Measurements from ENCODE around the gene ANKH.
"Not testable (repeated sequence)": the region's sequence is repeated elsewhere in the genome, so short reads cannot be mapped to it uniquely, and the experiment has no call there.

Gene ANKH

DNA sequence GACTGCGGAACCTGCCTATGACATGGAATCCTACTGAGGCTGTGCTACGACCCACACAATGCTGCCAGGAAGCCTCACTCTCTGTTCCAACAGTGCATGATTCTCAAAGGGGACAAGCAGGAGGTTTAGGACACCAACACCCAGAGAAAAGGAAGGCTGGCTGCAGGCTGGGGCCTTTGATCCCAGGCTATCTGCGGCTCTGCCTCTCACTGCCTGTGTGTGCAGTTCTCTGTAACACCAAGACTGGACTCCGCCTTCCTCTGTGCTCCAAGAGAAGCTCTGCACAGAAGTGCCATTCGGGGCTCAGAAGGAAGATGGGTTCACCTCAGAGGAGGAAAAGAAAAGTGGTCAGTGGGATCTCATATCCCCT is 20.5 kb downstream of the ANKH start:
- H3K27me3 ChIP-seq (ENCODE audit: insufficient read depth, low read length) = no peaks in the 10 kb centered on the region
- H3K36me3 ChIP-seq (ENCODE audit: insufficient read depth, low read depth, low read length) = no peaks in the 10 kb centered on the region
- H3K9ac ChIP-seq (ENCODE audit: low read depth, low read length) = no peak overlapping the region; the same call in 1 of the 2 replicates
- peaks cover 21% of the 10 kb centered on the region for H3K4me1 ChIP-seq (ENCODE audit: insufficient read depth, low read length)
- H3K9me3 ChIP-seq (ENCODE audit: insufficient read depth, low read depth, low read length) = no peaks in the 10 kb centered on the region
- H3K27ac ChIP-seq (ENCODE audit: low read length) = no peak overlapping the region
- H3K4me3 ChIP-seq (ENCODE audit: low read length) = no peak overlapping the region

GRCh38 chr5:14850419-14851049 is 21.0 kb downstream of the ANKH start:
- H3K4me3 ChIP-seq (ENCODE audit: low read length) = no peak overlapping the region
- no peaks in the 10 kb centered on the region for H3K9me3 ChIP-seq (ENCODE audit: insufficient read depth, low read depth, low read length)
- no peak overlapping the region for H3K27ac ChIP-seq (ENCODE audit: low read length)
- no peaks in the 10 kb centered on the region for H3K27me3 ChIP-seq (ENCODE audit: insufficient read depth, low read length)
- H3K4me1 ChIP-seq (ENCODE audit: insufficient read depth, low read length) = peaks cover 21% of the 10 kb centered on the region
- no peaks in the 10 kb centered on the region for H3K36me3 ChIP-seq (ENCODE audit: insufficient read depth, low read depth, low read length)
- no peak overlapping the region; the same call in 1 of the 2 replicates for H3K9ac ChIP-seq (ENCODE audit: low read depth, low read length)

- H3K36me3 ChIP-seq (ENCODE audit: insufficient read depth, low read depth, low read length) = no peaks in the 10 kb centered on the region
- H3K9me3 ChIP-seq (ENCODE audit: insufficient read depth, low read depth, low read length) = no peaks in the 10 kb centered on the region
- no peak overlapping the region for H3K27ac ChIP-seq (ENCODE audit: low read length)
- no peak overlapping the region for H3K4me3 ChIP-seq (ENCODE audit: low read length)
- no peak overlapping the region for H3K9ac ChIP-seq (ENCODE audit: low read depth, low read length)
- H3K27me3 ChIP-seq (ENCODE audit: insufficient read depth, low read length) = no peaks in the 10 kb centered on the region
- peaks cover 21% of the 10 kb centered on the region for H3K4me1 ChIP-seq (ENCODE audit: insufficient read depth, low read length)
Measured at GRCh38 chr5:14849516-14850294, 21.9 kb downstream of the ANKH start.

GRCh38 chr5:14848942-14849341 is 22.6 kb downstream of the ANKH start:
- peaks cover 21% of the 10 kb centered on the region for H3K4me1 ChIP-seq (ENCODE audit: insufficient read depth, low read length)
- H3K4me3 ChIP-seq (ENCODE audit: low read length); H3K27ac ChIP-seq (ENCODE audit: low read length); H3K9me3 ChIP-seq (ENCODE audit: insufficient read depth, low read depth, low read length); H3K36me3 ChIP-seq (ENCODE audit: insufficient read depth, low read depth, low read length); H3K27me3 ChIP-seq (ENCODE audit: insufficient read depth, low read length); H3K9ac ChIP-seq (ENCODE audit: low read depth, low read length): not testable (repeated sequence)

GRCh38 chr5:14848385-14848784 is 23.2 kb downstream of the ANKH start:
- Histone ChIP-seq H3K4me1 (ENCODE audit: insufficient read depth, low read length) (peaks cover 21% of the 10 kb centered on the region), H3K27ac (ENCODE audit: low read length) (no peak overlapping the region), H3K9ac (ENCODE audit: low read depth, low read length) (no peak overlapping the region), H3K4me3 (ENCODE audit: low read length) (no peak overlapping the region), H3K36me3 (ENCODE audit: insufficient read depth, low read depth, low read length) (no peaks in the 10 kb centered on the region), H3K27me3 (ENCODE audit: insufficient read depth, low read length) (no peaks in the 10 kb centered on the region), H3K9me3 (ENCODE audit: insufficient read depth, low read depth, low read length) (no peaks in the 10 kb centered on the region)

GRCh38 chr5:14847471-14847870 is 24.1 kb downstream of the ANKH start:
- no peaks in the 10 kb centered on the region for H3K36me3 ChIP-seq (ENCODE audit: insufficient read depth, low read depth, low read length)
- no peak overlapping the region for H3K9ac ChIP-seq (ENCODE audit: low read depth, low read length)
- H3K27me3 ChIP-seq (ENCODE audit: insufficient read depth, low read length) = no peaks in the 10 kb centered on the region
- no peak overlapping the region for H3K4me3 ChIP-seq (ENCODE audit: low read length)
- H3K4me1 ChIP-seq (ENCODE audit: insufficient read depth, low read length) = peaks cover 21% of the 10 kb centered on the region
- no peaks in the 10 kb centered on the region for H3K9me3 ChIP-seq (ENCODE audit: insufficient read depth, low read depth, low read length)
- no peak overlapping the region for H3K27ac ChIP-seq (ENCODE audit: low read length)

DNA sequence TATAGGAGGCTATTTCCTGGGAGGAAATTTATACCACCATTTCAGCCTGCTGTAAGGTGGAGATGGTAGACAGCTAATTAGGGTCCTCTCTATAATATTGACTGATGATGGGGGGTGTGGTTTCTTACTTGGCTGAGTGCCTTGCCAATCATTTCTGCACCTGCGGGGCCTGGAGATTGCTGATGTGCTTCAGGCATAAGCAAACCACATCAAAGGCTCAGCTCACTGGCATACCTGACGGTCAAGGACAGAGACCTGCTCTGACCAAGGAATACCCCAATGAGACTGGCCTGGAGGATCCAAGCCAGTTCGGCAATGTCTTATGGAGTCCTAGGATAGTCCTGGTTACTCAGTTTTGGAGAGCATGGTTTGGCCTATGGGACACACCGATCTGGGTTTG is 29.5 kb downstream of the ANKH start:
- no peak overlapping the region for H3K27ac ChIP-seq (ENCODE audit: low read length)
- no peak overlapping the region for H3K4me3 ChIP-seq (ENCODE audit: low read length)
- H3K4me1 ChIP-seq (ENCODE audit: insufficient read depth, low read length) = no peaks in the 10 kb centered on the region
- H3K9ac ChIP-seq (ENCODE audit: low read depth, low read length) = no peak overlapping the region
- no peaks in the 10 kb centered on the region for H3K36me3 ChIP-seq (ENCODE audit: insufficient read depth, low read depth, low read length)
- H3K27me3 ChIP-seq (ENCODE audit: insufficient read depth, low read length) = no peaks in the 10 kb centered on the region
- no peaks in the 10 kb centered on the region for H3K9me3 ChIP-seq (ENCODE audit: insufficient read depth, low read depth, low read length)

GRCh38 chr5:14840624-14841023 is 31.0 kb downstream of the ANKH start:
- no peaks in the 10 kb centered on the region for H3K9me3 ChIP-seq (ENCODE audit: insufficient read depth, low read depth, low read length)
- H3K4me1 ChIP-seq (ENCODE audit: insufficient read depth, low read length) = no peaks in the 10 kb centered on the region

DNA sequence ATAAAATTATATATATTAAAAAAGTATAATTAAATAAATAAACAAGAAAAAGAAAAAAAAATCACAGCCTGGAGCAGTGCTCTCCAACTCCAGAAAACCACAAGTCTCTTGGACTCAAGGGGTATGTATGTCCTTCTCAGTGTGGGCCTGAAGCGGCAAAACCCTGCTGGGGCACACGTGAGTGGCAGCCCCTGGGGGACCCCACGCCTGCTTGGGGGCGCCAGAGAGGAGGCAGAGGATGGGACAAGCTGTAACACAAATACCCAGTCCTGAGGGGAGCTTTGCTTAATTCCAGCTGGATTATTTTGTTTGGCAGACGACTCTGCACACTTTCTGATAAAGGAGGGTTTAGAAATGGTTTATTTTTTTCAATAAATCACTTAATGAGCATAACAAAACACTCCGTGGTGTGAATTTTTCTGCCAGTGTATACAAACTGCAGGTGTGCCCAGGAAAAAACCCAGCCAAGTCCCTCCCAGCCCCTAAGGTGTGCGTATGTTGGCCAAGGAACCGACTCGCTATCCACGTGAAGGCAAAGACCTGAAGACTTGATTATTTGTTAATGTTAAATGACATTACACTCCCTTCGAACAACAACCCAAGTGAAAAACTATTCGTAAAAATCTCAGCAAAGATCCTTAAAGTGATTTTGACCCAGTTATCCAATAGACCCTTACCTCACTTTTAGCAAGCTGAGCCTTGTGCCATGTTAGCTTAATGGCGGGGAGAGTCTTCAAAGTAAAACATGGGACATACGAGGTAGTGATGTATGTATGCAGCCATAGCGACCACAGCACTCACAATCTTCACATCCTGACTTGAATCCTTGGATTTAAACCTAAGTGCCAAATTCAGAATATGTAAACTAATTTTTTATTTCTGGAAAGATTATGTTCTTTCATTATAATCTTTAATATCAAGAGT is 32.9 kb downstream of the ANKH start:
- Histone ChIP-seq H3K9ac (ENCODE audit: low read depth, low read length) (no peak overlapping the region), H3K4me1 (ENCODE audit: insufficient read depth, low read length) (peaks cover 4% of the 10 kb centered on the region; the same call in 1 of the 2 replicates), H3K36me3 (ENCODE audit: insufficient read depth, low read depth, low read length) (no peaks in the 10 kb centered on the region)

More at GRCh38 chr5:14840624-14841023, 31.0 kb downstream of the ANKH start:
- H3K27me3 ChIP-seq (ENCODE audit: insufficient read depth, low read length) = no peaks in the 10 kb centered on the region
- H3K27ac ChIP-seq (ENCODE audit: low read length) = no peak overlapping the region
- H3K36me3 ChIP-seq (ENCODE audit: insufficient read depth, low read depth, low read length) = no peaks in the 10 kb centered on the region
- H3K4me3 ChIP-seq (ENCODE audit: low read length) = no peak overlapping the region
- H3K9ac ChIP-seq (ENCODE audit: low read depth, low read length) = no peak overlapping the region

DNA sequence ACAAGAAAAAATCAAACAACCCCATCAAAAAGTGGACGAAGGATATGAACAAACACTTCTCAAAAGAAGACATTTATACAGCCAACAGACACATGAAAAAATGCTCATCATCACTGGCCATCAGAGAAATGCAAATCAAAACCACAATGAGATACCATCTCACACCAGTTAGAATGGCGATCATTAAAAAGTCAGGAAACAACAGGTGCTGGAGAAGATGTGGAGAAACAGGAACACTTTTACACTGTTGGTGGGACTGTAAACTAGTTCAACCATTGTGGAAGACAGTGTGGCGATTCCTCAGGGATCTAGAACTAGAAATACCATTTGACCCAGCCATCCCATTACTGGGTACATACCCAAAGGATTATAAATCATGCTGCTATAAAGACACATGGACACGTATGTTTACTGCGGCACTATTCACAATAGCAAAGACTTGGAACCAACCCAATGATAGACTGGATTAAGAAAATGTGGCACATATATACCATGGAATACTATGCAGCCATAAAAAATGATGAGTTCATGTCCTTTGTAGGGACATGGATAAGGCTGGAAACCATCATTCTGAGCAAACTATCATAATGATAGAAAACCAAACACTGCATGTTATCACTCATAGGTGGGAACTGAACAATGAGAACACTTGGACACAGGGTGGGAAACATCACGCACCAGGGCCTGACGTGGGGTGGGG is 34.0 kb downstream of the ANKH start:
- H3K27me3 ChIP-seq (ENCODE audit: insufficient read depth, low read length); H3K4me3 ChIP-seq (ENCODE audit: low read length); H3K36me3 ChIP-seq (ENCODE audit: insufficient read depth, low read depth, low read length); H3K27ac ChIP-seq (ENCODE audit: low read length); H3K9me3 ChIP-seq (ENCODE audit: insufficient read depth, low read depth, low read length); H3K9ac ChIP-seq (ENCODE audit: low read depth, low read length); H3K4me1 ChIP-seq (ENCODE audit: insufficient read depth, low read length): not testable (repeated sequence)

More for the DNA sequence above, 32.9 kb downstream of the ANKH start:
- Histone ChIP-seq H3K27ac (ENCODE audit: low read length) (no peak overlapping the region), H3K27me3 (ENCODE audit: insufficient read depth, low read length) (no peaks in the 10 kb centered on the region), H3K9me3 (ENCODE audit: insufficient read depth, low read depth, low read length) (no peaks in the 10 kb centered on the region), H3K4me3 (ENCODE audit: low read length) (no peak overlapping the region)
